A549 (cell line): ENCODE results near the gene SRL. TPM values are rescaled to one million over a fixed set of nuclear protein-coding genes. Genes with fewer than 3 reads are reported as not detected.

Experiments used
- ATAC-seq, 2 experiments: fragments of 200-7000 bp in 1 of 2; fragments of >200 bp in 1 of 2; cut with Nextera tagmentation in 1 of 2; cut with Tn5 transposase in 1 of 2; 3 replicates each; pipeline versions ENCODE4 v1.8.0 to v1.9.1; 2018 to 2020; ENCODE audit warnings: mild to moderate bottlenecking in 1 of 2, moderate library complexity in 1 of 2
- CTCF ChIA-PET: fragments of 300-600 bp; sonication (Branson Sonifier 250); formaldehyde crosslinking; extraction: SDS; loops from one replicate; lab custom pipeline; 2021; ENCODE audit warnings: antibody characterized with exemption, inconsistent platforms; lab: Yijun Ruan, JAX
- POLR2A ChIA-PET: fragments of 350-600 bp; formaldehyde crosslinking; extraction: SDS; loops from one replicate; lab custom pipeline; 2021; ENCODE audit warnings: antibody characterized with exemption, inconsistent platforms; lab: Yijun Ruan, JAX
- DNase-seq, 2 experiments: peaks; one replicate each; pipeline versions ENCODE4 v3.0.0 to v3.0.0-alpha.2; 2011 to 2016; ENCODE audit warnings: low read depth in 1 of 2, low spot score in 1 of 2
- FAIRE-seq: peaks from 2 replicates; lab custom pipeline; 2011; peaks lifted over from hg19 to GRCh38; lab: Jason Lieb, UNC
- H3K27ac ChIP-seq, 2 experiments: fragments of >200 bp; sonication (Bioruptor Twin); formaldehyde crosslinking; 3 replicates each; pipeline ENCODE4 v1.5.1; 2016 to 2017
- H3K4me1 ChIP-seq: fragments of >200 bp; sonication (Bioruptor Twin); formaldehyde crosslinking; 3 replicates; pipeline ENCODE4 v1.6.1; 2016
- H3K4me2 ChIP-seq: fragments of >200 bp; sonication (Bioruptor Twin); formaldehyde crosslinking; 3 replicates; pipeline ENCODE4 v1.6.1; 2016
- H3K4me3 ChIP-seq: fragments of >200 bp; sonication (Bioruptor Twin); formaldehyde crosslinking; 3 replicates; pipeline ENCODE4 v1.5.1; 2016
- H3K9me3 ChIP-seq: fragments of >200 bp; sonication (Bioruptor Twin); formaldehyde crosslinking; 3 replicates; pipeline ENCODE4 v1.6.1; 2016
- BHLHE40 ChIP-seq: IDR thresholded peaks from 2 replicates; pipeline ENCODE4 v1.6.1; 2012; ENCODE audit warnings: low read depth, low read length, inconsistent platforms
- CBX8 ChIP-seq: fragments of 200-600 bp; sonication (generic); IDR thresholded peaks from 2 replicates; pipeline ENCODE4 v1.6.1; 2016
- EHF ChIP-seq: fragments of 250-450 bp; sonication (Bioruptor Pico); IDR thresholded peaks from 2 replicates; pipeline ENCODE4 v1.5.0; 2020; ENCODE audit warnings: mild to moderate bottlenecking
- EP300 ChIP-seq, 2 experiments: fragments of >200 bp; sonication (Bioruptor Twin); formaldehyde crosslinking; IDR thresholded peaks; 2 replicates in 1 of 2; 3 replicates in 1 of 2; pipeline ENCODE4 v1.6.1; 2016 to 2017
- ESRRA ChIP-seq: fragments of 150-350 bp; IDR thresholded peaks from 2 replicates; pipeline ENCODE4 v1.6.1; 2014; ENCODE audit warnings: mild to moderate bottlenecking, low read length, borderline replicate concordance
- FOSL2 ChIP-seq, 2 experiments: fragments of 450-650 bp in 1 of 2; fragments of >200 bp in 1 of 2; sonication (Bioruptor Twin) in 1 of 2; formaldehyde crosslinking; IDR thresholded peaks; 2 replicates each; pipeline versions ENCODE4 v1.5.0 to v1.6.1; 2016 to 2020; ENCODE audit warnings: mild to moderate bottlenecking in 1 of 2, moderate library complexity in 1 of 2
- FOXS1 ChIP-seq: fragments of 250-450 bp; sonication (Bioruptor Pico); IDR thresholded peaks from 2 replicates; pipeline ENCODE4 v1.5.0; 2020; ENCODE audit warnings: mild to moderate bottlenecking, moderate library complexity
- HDAC2 ChIP-seq: fragments of 200-600 bp; sonication (generic); IDR thresholded peaks from 2 replicates; pipeline ENCODE4 v1.6.1; 2016
- HOXA7 ChIP-seq: fragments of 250-450 bp; sonication (Bioruptor Pico); IDR thresholded peaks from 2 replicates; pipeline ENCODE4 v1.5.0; 2020; ENCODE audit warnings: mild to moderate bottlenecking, moderate library complexity
- HOXB5 ChIP-seq: fragments of 250-450 bp; sonication (Bioruptor Pico); IDR thresholded peaks from 2 replicates; pipeline ENCODE4 v1.5.0; 2020; ENCODE audit warnings: mild to moderate bottlenecking, moderate library complexity
- KDM5A ChIP-seq: fragments of 200-600 bp; sonication (generic); IDR thresholded peaks from 2 replicates; pipeline ENCODE4 v1.6.1; 2016; ENCODE audit warnings: antibody characterized with exemption, mild to moderate bottlenecking
- MAZ ChIP-seq: fragments of 150-350 bp; IDR thresholded peaks from 2 replicates; pipeline ENCODE4 v1.6.1; 2014; ENCODE audit warnings: antibody characterized with exemption, low read depth, low read length, borderline replicate concordance
- NR3C1 ChIP-seq: fragments of >200 bp; sonication (Bioruptor Twin); formaldehyde crosslinking; IDR thresholded peaks from 3 replicates; pipeline ENCODE4 v1.6.1; 2017
- POLR2A ChIP-seq: IDR thresholded peaks from 2 replicates; pipeline ENCODE4 v1.6.1; 2012; ENCODE audit warnings: mild to moderate bottlenecking, low read length
- POLR2AphosphoS2 ChIP-seq: conservative IDR thresholded peaks from 2 replicates; pipeline ENCODE4 v1.6.1; 2012; ENCODE audit warnings: low read length, improper control_type of control experiment, inconsistent platforms
- RNF2 ChIP-seq: fragments of 200-600 bp; sonication (generic); IDR thresholded peaks from 2 replicates; pipeline ENCODE4 v1.6.1; 2016; ENCODE audit warnings: low read depth, mild to moderate bottlenecking, antibody characterized with exemption, moderate library complexity, borderline replicate concordance
- TP53 ChIP-seq: fragments of 250-450 bp; sonication (Bioruptor Pico); IDR thresholded peaks from 2 replicates; pipeline ENCODE4 v1.5.0; 2021; ENCODE audit warnings: mild to moderate bottlenecking, moderate library complexity
- ZC3H11A ChIP-seq: fragments of 450-650 bp; IDR thresholded peaks from 2 replicates; pipeline ENCODE4 v1.6.1; 2014; ENCODE audit warnings: antibody characterized with exemption, mild to moderate bottlenecking
- ZNF302 ChIP-seq: fragments of 250-450 bp; sonication (Bioruptor Pico); IDR thresholded peaks from 2 replicates; pipeline ENCODE4 v1.9.0; 2021; ENCODE audit warnings: inconsistent platforms, mild to moderate bottlenecking, moderate library complexity
- WGBS: methylation state at CpG from one replicate; pipeline ENCODE4 v1.1.6; 2017; ENCODE audit errors: missing lambda C conversion rate; 5-methylcytosine and 5-hydroxymethylcytosine counted together
- polyA plus RNA-seq, 4 experiments: library from polyadenylated mRNA; depleted of rRNA in 3 of 4; stranded (reverse); fragments of >200 nt; fragmentation: RNase III in 1 of 4; extraction: RNeasy Plus Mini Kit Qiagen cat#74134 plus additional on column Dnase treatment in 1 of 4; gene quantifications; 2 replicates in 3 of 4; 3 replicates in 1 of 4; pipeline ENCODE4 v1.2.3, GENCODE V29; 2011 to 2017
- TF ChIP-seq, protein P1 (sequence below): fragments of 450-650 bp; IDR thresholded peaks from 2 replicates; pipeline ENCODE4 v1.6.1; 2014; ENCODE audit warnings: antibody characterized with exemption
- TF ChIP-seq, protein P2 (sequence below): IDR thresholded peaks from 2 replicates; pipeline ENCODE4 v1.6.1; 2012; ENCODE audit warnings: low read depth, borderline replicate concordance

The SRL gene
- polyA plus RNA-seq, 2 of the 4 experiments (the other 2 are of a cell fraction), result 0.03 TPM; not detected in 1

DNA sequence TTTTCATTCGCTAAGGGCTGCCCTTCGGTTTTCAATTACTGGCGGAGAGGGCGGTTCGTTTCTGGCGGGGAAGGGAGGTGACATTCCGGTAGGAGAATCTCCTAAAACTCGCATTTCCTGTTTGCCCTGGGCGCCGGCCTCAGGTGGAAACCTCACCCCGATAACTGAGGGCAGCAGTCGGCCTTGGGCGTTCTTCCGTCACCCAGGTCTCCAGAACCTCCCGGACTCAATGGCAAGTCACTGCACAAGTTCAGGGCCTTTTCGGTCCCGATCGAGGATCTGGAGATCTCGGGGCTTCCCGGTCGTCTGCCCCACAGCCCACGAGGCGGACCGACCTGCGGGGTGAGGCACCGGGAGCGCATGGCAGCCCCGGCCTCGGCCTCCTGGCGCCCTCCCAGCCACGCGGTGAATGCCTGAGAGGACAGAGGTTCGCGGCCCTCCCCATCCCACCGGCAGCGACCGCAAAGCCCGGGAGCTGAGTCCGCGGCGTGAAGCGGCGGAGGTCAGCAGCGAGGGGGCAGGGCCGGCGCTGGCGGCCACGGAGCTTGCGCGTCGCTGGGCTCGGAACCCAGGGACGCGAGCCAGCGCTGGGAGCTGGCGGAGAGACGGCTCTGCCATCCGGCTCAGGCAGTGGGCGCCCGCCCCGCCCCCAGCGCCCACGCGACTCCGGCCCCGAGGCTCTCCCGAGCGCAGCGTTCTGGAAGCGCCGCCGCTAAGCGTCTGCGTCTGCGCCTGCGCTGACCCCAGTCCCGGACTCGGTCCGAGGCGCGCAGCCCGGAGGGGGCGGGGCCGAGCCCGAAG is 58.4 kb downstream of the SRL start (continued):
- TF ChIP-seq, protein P1, sequence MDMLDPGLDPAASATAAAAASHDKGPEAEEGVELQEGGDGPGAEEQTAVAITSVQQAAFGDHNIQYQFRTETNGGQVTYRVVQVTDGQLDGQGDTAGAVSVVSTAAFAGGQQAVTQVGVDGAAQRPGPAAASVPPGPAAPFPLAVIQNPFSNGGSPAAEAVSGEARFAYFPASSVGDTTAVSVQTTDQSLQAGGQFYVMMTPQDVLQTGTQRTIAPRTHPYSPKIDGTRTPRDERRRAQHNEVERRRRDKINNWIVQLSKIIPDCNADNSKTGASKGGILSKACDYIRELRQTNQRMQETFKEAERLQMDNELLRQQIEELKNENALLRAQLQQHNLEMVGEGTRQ, result no peak

DNA sequence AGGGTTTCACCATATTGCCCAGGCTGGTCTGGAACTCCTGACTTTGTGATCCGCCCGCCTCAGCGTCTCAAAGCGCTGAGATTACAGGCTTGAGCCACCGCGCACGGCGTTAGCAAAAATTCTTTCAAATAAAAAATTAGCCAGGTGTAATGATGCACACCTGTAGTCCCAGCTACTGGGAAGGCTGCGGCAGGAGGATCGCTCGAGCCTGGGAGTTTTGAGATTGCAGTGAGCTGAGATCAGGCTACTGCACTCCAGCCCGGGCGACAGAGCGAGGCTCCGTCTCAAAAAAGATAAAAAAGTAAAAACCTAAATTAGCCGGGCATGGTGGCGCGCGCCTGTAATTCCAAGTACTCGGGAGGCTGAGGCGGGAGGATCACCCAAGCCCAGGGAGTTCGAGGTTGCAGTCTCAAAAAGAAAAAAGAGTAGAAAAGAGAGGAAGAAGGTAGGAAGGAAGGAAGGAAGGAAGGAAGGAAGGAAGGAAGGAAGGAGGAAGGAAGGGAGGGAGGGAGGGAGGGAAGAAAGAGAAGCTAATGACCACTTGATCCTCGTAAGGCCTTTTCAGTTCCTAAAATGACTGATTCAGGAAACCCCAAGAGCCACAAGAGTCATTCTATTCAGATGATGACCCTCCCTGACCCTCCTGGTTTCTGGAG is 59.2 kb downstream of the SRL start:
- H3K27ac ChIP-seq, result peak overlapping the region; percentile 97 to 99
- CTCF ChIA-PET, result interaction anchor here (2.2 to 4.4 kb wide), 3 partner anchors 8 to 200 kb away, joined by 6 to 16 read pairs (median 9); no protein-coding TSS in a partner anchor
- ATAC-seq (no peak), DNase-seq (no peak), FAIRE-seq (no peak)
- H3K4me3 ChIP-seq, result peak overlapping the region; percentile 84
- no peaks in the 10 kb centered on the region for H3K9me3 ChIP-seq
- H3K4me1 ChIP-seq, result peaks cover 5% of the 10 kb centered on the region; the same call in 2 of the 3 replicates
- WGBS, result 93% methylated on average over 23 of the region's 23 CpGs
- peak overlapping the region; percentile 99 for H3K4me2 ChIP-seq
- POLR2A ChIA-PET, result interaction anchor here (0.6 to 2.2 kb wide), 4 partner anchors 16 to 325 kb away, joined by 3 to 25 read pairs (median 4); no protein-coding TSS in a partner anchor
- TF ChIP-seq EHF, result no peak

DNA sequence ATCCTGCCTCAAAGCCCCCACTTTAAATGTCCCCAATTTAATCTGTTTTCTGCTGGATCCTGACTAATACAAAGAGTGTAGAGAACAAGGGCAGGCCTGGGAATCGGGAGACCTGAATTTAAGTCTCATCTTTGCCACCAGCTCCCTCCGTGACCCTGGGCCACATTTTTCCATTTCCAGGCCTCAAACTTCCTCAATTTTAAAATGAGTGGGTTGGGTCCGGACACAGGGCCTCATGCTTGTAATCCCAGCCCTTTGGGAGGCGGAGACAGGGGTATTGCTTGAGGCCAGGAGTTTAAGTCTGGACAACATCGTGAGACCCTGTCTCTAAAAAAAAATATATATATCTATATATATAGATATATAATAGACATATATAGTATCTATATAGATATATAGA is 61.4 kb downstream of the SRL start:
- H3K4me3 ChIP-seq, result no peak overlapping the region
- H3K4me2 ChIP-seq, result no peak overlapping the region
- WGBS, result 85% methylated on average over 5 of the region's 5 CpGs
- TF ChIP-seq TP53 (CRISPR knock-in tag) (no peak), POLR2AphosphoS2 (no peak), ESRRA (no peak), RNF2 (no peak), HDAC2 (no peak), MAZ (no peak), FOXS1 (no peak), CBX8 (no peak), ZC3H11A (no peak), HOXA7 (CRISPR knock-in tag) (no peak), POLR2A (no peak), FOSL2 (IDR thresholded peaks at IDR 0.05) (no peak), FOSL2 (CRISPR knock-in tag; IDR thresholded peaks at IDR 0.05) (no peak), BHLHE40 (no peak), KDM5A (no peak), EP300 (IDR thresholded peaks at IDR 0.05) (no peak), HOXB5 (no peak), ZNF302 (CRISPR knock-in tag) (no peak), NR3C1 (no peak)
- TF ChIP-seq, protein P2, sequence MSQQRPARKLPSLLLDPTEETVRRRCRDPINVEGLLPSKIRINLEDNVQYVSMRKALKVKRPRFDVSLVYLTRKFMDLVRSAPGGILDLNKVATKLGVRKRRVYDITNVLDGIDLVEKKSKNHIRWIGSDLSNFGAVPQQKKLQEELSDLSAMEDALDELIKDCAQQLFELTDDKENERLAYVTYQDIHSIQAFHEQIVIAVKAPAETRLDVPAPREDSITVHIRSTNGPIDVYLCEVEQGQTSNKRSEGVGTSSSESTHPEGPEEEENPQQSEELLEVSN, result no peak
- no peaks in the 10 kb centered on the region for H3K9me3 ChIP-seq
- FAIRE-seq (no peak), DNase-seq (no peak), ATAC-seq (no peak)
- no peak overlapping the region for H3K27ac ChIP-seq
- ChIA-PET CTCF (interaction anchor here (1.5 kb wide), 1 partner anchor 18 kb away, joined by 3 read pairs; no protein-coding TSS in a partner anchor), POLR2A (no interaction called here)
- H3K4me1 ChIP-seq, result peaks cover 23% of the 10 kb centered on the region
